ENCODE measurements around the gene CORO1A.
"Not testable (repeated sequence)": the region's sequence is repeated elsewhere in the genome, so short reads cannot be mapped to it uniquely, and the experiment has no call there.

Gene CORO1A

GRCh38 chr16:30199608-30200343 is 16.4 kb downstream of the CORO1A start:
- DNase-seq (ENCODE audit: low read depth in 2 of 2, low spot score in 1 of 2) = not testable (repeated sequence)

- DNase-seq (ENCODE audit: low read depth in 2 of 2, low spot score in 1 of 2) = not testable (repeated sequence)
These were observed 22.3 kb downstream of the CORO1A start for GRCh38 chr16:30205541-30206236.

- DNase-seq (ENCODE audit: low read depth in 2 of 2, low spot score in 1 of 2) = not testable (repeated sequence)
These were observed 22.9 kb downstream of the CORO1A start for GRCh38 chr16:30206252-30206651.

GRCh38 chr16:30207063-30207704 is 23.8 kb downstream of the CORO1A start:
- DNase-seq (ENCODE audit: low read depth in 2 of 2, low spot score in 1 of 2) = not testable (repeated sequence)

GRCh38 chr16:30209032-30209431 is 25.6 kb downstream of the CORO1A start:
- DNase-seq (ENCODE audit: low read depth in 2 of 2, low spot score in 1 of 2) = not testable (repeated sequence)

- not testable (repeated sequence) for DNase-seq (ENCODE audit: low read depth in 2 of 2, low spot score in 1 of 2)
These were observed 28.0 kb downstream of the CORO1A start for GRCh38 chr16:30211414-30211813.

GRCh38 chr16:30217082-30217481 is 33.7 kb downstream of the CORO1A start:
- not testable (repeated sequence) for DNase-seq (ENCODE audit: low read depth in 2 of 2, low spot score in 1 of 2)
